ENCODE data around the gene RHOA. TPM values are rescaled to one million over a fixed set of nuclear protein-coding genes. Genes with fewer than 3 reads are reported as not detected.

Gene RHOA
- total RNA-seq, 1 experiment from 2014 or later, result 497 TPM

- POLR2A ChIA-PET, result interaction anchor here (1.7 kb wide), 1 partner anchor 15 kb away, joined by 12 read pairs; the partner anchor contains the start of gene DAG1
- CTCF ChIA-PET, result interaction anchor here (0.6 to 1.7 kb wide), 2 partner anchors 11 to 219 kb away, joined by 3 to 15 read pairs; no protein-coding TSS in a partner anchor
- intact Hi-C loops (cut with micrococcal nuclease), result loop anchor here (1.0 kb wide), 1 partner anchor 218 kb away; no protein-coding TSS in a partner anchor
These were observed 41.8 kb upstream of the RHOA start for GRCh38 chr3:49453621-49454020.

More at GRCh38 chr3:49453621-49454020, 41.8 kb upstream of the RHOA start:
- DNase-seq (ENCODE audit: low read depth, low spot score) (no peak), ATAC-seq (no peak)
- H3K27ac ChIP-seq (ENCODE audit: low read depth, low read length), result no peak overlapping the region
- H2AFZ ChIP-seq (ENCODE audit: low read depth, low read length, poor library complexity, severe bottlenecking), result no peak overlapping the region
- peaks cover 0 to 27% of the 10 kb centered on the region in 2 experiments; a peak in 2 of 4 replicates for H3K4me1 ChIP-seq (ENCODE audit: control insufficient read depth in 1 of 2, insufficient read depth in 2 of 2, low read length in 2 of 2)
- no peak overlapping the region for H3K4me3 ChIP-seq (replicated peaks in 1 of 2; ENCODE audit: low read depth in 1 of 2, low read length in 2 of 2)
- no peaks in the 10 kb centered on the region for H3K27me3 ChIP-seq (ENCODE audit: insufficient read depth, low read length)
- no peak overlapping the region for H3K9ac ChIP-seq (ENCODE audit: low read length)
- no peak for TF ChIP-seq CBX3 (IDR thresholded peaks at IDR 0.05; ENCODE audit: low read depth)
- TF ChIP-seq EGR1 (IDR thresholded peaks at IDR 0.05; ENCODE audit: low read depth), result no peak
- no peak for TF ChIP-seq ATF3 (IDR thresholded peaks at IDR 0.05)
- no peak for TF ChIP-seq CTCF (IDR thresholded peaks at IDR 0.05 in 2 of 3, conservative IDR thresholded peaks at IDR 0.05 in 1 of 3; ENCODE audit: borderline replicate concordance in 1 of 3, insufficient read depth in 1 of 3, low read depth in 2 of 3, low read length in 2 of 3)
- no peak for TF ChIP-seq ZNF274 (IDR thresholded peaks at IDR 0.05; ENCODE audit: low read depth, low read length)
- no peak for TF ChIP-seq FOSL1 (IDR thresholded peaks at IDR 0.05; ENCODE audit: low read depth)
- no peak for TF ChIP-seq ELF1 (IDR thresholded peaks at IDR 0.05; ENCODE audit: borderline replicate concordance, low read depth)
- no peak for TF ChIP-seq SIN3A (IDR thresholded peaks at IDR 0.05; ENCODE audit: low read depth)
- TF ChIP-seq ZBTB33 (IDR thresholded peaks at IDR 0.05; ENCODE audit: extremely low read depth, insufficient replicate concordance, low read length), result no peak
- TF ChIP-seq ZFX (IDR thresholded peaks at IDR 0.05), result no peak
- no peak for TF ChIP-seq JUND (IDR thresholded peaks at IDR 0.05)
- BruUV-seq (replicated peaks), result no TSS peak
- H3K9me3 ChIP-seq (ENCODE audit: control insufficient read depth in 1 of 2, insufficient read depth in 1 of 2, low read depth in 1 of 2, low read length in 2 of 2), result no peaks in the 10 kb centered on the region
- RAD21 ChIA-PET (ENCODE audit: low non-redundant PET in 1 of 2, low total read pairs in 2 of 2, uncharacterized antibody in 2 of 2, unreplicated experiment in 2 of 2), result no interaction called here
- H3K36me3 ChIP-seq (ENCODE audit: control insufficient read depth in 1 of 2, insufficient read depth in 2 of 2, low read length in 2 of 2), result no peaks in the 10 kb centered on the region
- no peaks in the 10 kb centered on the region for H3K9me2 ChIP-seq (ENCODE audit: insufficient read depth)
- no peaks in the 10 kb centered on the region for H3K79me2 ChIP-seq (ENCODE audit: insufficient read depth, low read length)
- no peak overlapping the region for H3K4me2 ChIP-seq (ENCODE audit: low read length)
- H4K20me1 ChIP-seq (ENCODE audit: insufficient read depth), result no peaks in the 10 kb centered on the region
